ENCODE data around the gene ETV6. TPM values are rescaled to one million over a fixed set of nuclear protein-coding genes. Genes with fewer than 3 reads are reported as not detected.

Gene ETV6
- total RNA-seq, 1 experiment from 2014 or later: 14.1 TPM

DNA sequence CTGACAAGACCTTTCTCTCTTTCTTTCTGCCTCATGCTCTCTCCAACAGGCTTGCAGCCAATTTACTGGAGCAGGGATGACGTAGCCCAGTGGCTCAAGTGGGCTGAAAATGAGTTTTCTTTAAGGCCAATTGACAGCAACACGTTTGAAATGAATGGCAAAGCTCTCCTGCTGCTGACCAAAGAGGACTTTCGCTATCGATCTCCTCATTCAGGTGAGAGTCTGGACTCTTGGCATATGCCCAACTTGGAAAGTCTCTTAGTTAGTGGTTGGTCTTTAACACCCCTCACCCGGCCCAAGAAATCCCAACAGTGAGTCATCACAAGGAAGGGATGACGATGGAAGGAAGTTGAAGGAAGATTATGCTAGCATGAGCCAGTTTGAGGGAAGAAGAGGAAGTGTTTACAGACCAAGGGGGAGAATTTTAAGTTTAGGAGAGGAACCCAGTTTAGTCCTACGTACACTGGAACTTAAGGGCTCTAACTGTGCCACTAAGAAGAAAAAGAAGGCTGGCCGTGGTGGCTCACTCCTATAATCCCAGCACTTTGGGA lies 189.7 kb downstream of the ETV6 start:
- intact Hi-C loops (cut with micrococcal nuclease): no loop called here
- DNase-seq (ENCODE audit: low read depth, low spot score) (no peak), ATAC-seq (no peak)
- Histone ChIP-seq H4K20me1 (ENCODE audit: insufficient read depth) (no peaks in the 10 kb centered on the region), H3K9me3 (ENCODE audit: control insufficient read depth in 1 of 2, insufficient read depth in 1 of 2, low read depth in 1 of 2, low read length in 2 of 2) (no peaks in the 10 kb centered on the region), H3K4me2 (ENCODE audit: low read length) (no peak overlapping the region), H3K36me3 (ENCODE audit: control insufficient read depth in 1 of 2, insufficient read depth in 2 of 2, low read length in 2 of 2) (no peaks in the 10 kb centered on the region), H3K27ac (ENCODE audit: low read depth, low read length) (no peak overlapping the region), H3K4me3 (replicated peaks in 1 of 2; ENCODE audit: low read depth in 1 of 2, low read length in 2 of 2) (no peak overlapping the region), H3K9ac (ENCODE audit: low read length) (no peak overlapping the region), H2AFZ (ENCODE audit: low read depth, low read length, poor library complexity, severe bottlenecking) (no peak overlapping the region), H3K79me2 (ENCODE audit: insufficient read depth, low read length) (no peaks in the 10 kb centered on the region), H3K9me2 (ENCODE audit: insufficient read depth) (no peaks in the 10 kb centered on the region), H3K4me1 (ENCODE audit: control insufficient read depth in 1 of 2, insufficient read depth in 2 of 2, low read length in 2 of 2) (peaks cover 0 to 5% of the 10 kb centered on the region in 2 experiments; a peak in 1 of 4 replicates), H3K27me3 (ENCODE audit: insufficient read depth, low read length) (no peaks in the 10 kb centered on the region)
- CTCF ChIA-PET: no interaction called here
- TF ChIP-seq POLR2A (IDR thresholded peaks at IDR 0.05; ENCODE audit: borderline replicate concordance, extremely low read depth, insufficient read depth, insufficient read length) (no peak), FOSL1 (IDR thresholded peaks at IDR 0.05; ENCODE audit: low read depth) (no peak), EZH2phosphoT487 (IDR thresholded peaks at IDR 0.05; ENCODE audit: borderline replicate concordance) (no peak)
- POLR2A ChIA-PET: no interaction called here
- BruUV-seq (replicated peaks): no TSS peak
- RAD21 ChIA-PET (ENCODE audit: low non-redundant PET in 1 of 2, low total read pairs in 2 of 2, uncharacterized antibody in 2 of 2, unreplicated experiment in 2 of 2): no interaction called here

DNA sequence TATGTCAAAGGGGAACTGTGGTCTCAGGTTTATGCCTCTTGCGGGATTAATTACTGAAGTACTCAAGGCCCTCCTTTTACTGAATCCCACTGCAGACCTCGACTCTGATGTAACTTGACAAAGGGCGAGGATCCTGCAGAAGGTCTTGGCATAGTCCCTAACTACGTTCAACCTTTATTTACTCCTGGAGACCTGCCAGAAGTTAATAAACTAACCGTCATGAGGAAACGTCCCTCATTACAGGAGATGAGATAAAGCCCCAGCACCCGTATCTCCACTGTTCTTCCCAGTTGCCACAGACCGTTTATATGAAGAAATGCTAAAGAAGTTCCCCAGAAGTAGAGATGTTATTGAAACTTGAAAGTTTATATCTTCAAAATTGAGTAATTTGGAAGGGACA lies 190.9 kb downstream of the ETV6 start:
- H3K27ac ChIP-seq (ENCODE audit: low read depth, low read length): no peak overlapping the region
- H3K9me2 ChIP-seq (ENCODE audit: insufficient read depth): no peaks in the 10 kb centered on the region
- H3K4me3 ChIP-seq (replicated peaks in 1 of 2; ENCODE audit: low read depth in 1 of 2, low read length in 2 of 2): no peak overlapping the region
- peaks cover 0 to 5% of the 10 kb centered on the region in 2 experiments; a peak in 1 of 4 replicates for H3K4me1 ChIP-seq (ENCODE audit: control insufficient read depth in 1 of 2, insufficient read depth in 2 of 2, low read length in 2 of 2)
- no peaks in the 10 kb centered on the region for H3K9me3 ChIP-seq (ENCODE audit: control insufficient read depth in 1 of 2, insufficient read depth in 1 of 2, low read depth in 1 of 2, low read length in 2 of 2)
- RAD21 ChIA-PET (ENCODE audit: low non-redundant PET in 1 of 2, low total read pairs in 2 of 2, uncharacterized antibody in 2 of 2, unreplicated experiment in 2 of 2): no interaction called here
- no peaks in the 10 kb centered on the region for H3K36me3 ChIP-seq (ENCODE audit: control insufficient read depth in 1 of 2, insufficient read depth in 2 of 2, low read length in 2 of 2)
- no peaks in the 10 kb centered on the region for H3K79me2 ChIP-seq (ENCODE audit: insufficient read depth, low read length)
- DNase-seq (ENCODE audit: low read depth, low spot score) (no peak), ATAC-seq (no peak)
- CTCF ChIA-PET: no interaction called here
- H3K4me2 ChIP-seq (ENCODE audit: low read length): no peak overlapping the region
- POLR2A ChIA-PET: no interaction called here
- H3K9ac ChIP-seq (ENCODE audit: low read length): no peak overlapping the region
- H2AFZ ChIP-seq (ENCODE audit: low read depth, low read length, poor library complexity, severe bottlenecking): no peak overlapping the region
- no peaks in the 10 kb centered on the region for H4K20me1 ChIP-seq (ENCODE audit: insufficient read depth)
- H3K27me3 ChIP-seq (ENCODE audit: insufficient read depth, low read length): no peaks in the 10 kb centered on the region
- no peak for TF ChIP-seq POLR2AphosphoS5 (IDR thresholded peaks at IDR 0.05; ENCODE audit: low read depth, low read length)
- TF ChIP-seq SP1 (IDR thresholded peaks at IDR 0.05; ENCODE audit: low read depth): no peak
- no peak for TF ChIP-seq TCF7L2 (IDR thresholded peaks at IDR 0.05; ENCODE audit: borderline replicate concordance, extremely low read depth, insufficient read depth, insufficient read length)
- TF ChIP-seq EGR1 (IDR thresholded peaks at IDR 0.05; ENCODE audit: low read depth): no peak
- no peak for TF ChIP-seq SIN3A (IDR thresholded peaks at IDR 0.05; ENCODE audit: low read depth)
- no peak for TF ChIP-seq CEBPB (IDR thresholded peaks at IDR 0.05; ENCODE audit: low read depth)
- no peak for TF ChIP-seq POLR2A (IDR thresholded peaks at IDR 0.05; ENCODE audit: borderline replicate concordance, extremely low read depth, insufficient read depth, insufficient read length)
- TF ChIP-seq, protein P1, sequence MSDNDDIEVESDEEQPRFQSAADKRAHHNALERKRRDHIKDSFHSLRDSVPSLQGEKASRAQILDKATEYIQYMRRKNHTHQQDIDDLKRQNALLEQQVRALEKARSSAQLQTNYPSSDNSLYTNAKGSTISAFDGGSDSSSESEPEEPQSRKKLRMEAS (IDR thresholded peaks at IDR 0.05): no peak
- no peak for TF ChIP-seq CBX3 (IDR thresholded peaks at IDR 0.05; ENCODE audit: low read depth)
- TF ChIP-seq, protein P2, sequence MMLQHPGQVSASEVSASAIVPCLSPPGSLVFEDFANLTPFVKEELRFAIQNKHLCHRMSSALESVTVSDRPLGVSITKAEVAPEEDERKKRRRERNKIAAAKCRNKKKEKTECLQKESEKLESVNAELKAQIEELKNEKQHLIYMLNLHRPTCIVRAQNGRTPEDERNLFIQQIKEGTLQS (IDR thresholded peaks at IDR 0.05): no peak
- TF ChIP-seq FOSL1 (IDR thresholded peaks at IDR 0.05; ENCODE audit: low read depth): no peak
- no peak for TF ChIP-seq ZNF274 (IDR thresholded peaks at IDR 0.05; ENCODE audit: low read depth, low read length)
- TF ChIP-seq EZH2 (IDR thresholded peaks at IDR 0.05): no peak
- TF ChIP-seq JUND (IDR thresholded peaks at IDR 0.05): no peak
- TF ChIP-seq, protein P3, sequence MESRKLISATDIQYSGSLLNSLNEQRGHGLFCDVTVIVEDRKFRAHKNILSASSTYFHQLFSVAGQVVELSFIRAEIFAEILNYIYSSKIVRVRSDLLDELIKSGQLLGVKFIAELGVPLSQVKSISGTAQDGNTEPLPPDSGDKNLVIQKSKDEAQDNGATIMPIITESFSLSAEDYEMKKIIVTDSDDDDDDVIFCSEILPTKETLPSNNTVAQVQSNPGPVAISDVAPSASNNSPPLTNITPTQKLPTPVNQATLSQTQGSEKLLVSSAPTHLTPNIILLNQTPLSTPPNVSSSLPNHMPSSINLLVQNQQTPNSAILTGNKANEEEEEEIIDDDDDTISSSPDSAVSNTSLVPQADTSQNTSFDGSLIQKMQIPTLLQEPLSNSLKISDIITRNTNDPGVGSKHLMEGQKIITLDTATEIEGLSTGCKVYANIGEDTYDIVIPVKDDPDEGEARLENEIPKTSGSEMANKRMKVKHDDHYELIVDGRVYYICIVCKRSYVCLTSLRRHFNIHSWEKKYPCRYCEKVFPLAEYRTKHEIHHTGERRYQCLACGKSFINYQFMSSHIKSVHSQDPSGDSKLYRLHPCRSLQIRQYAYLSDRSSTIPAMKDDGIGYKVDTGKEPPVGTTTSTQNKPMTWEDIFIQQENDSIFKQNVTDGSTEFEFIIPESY (IDR thresholded peaks at IDR 0.05; ENCODE audit: extremely low read depth, insufficient replicate concordance, low read length): no peak
- no TSS peak for BruUV-seq (replicated peaks)
- intact Hi-C loops (cut with micrococcal nuclease): no loop called here
